ENCODE data around the gene TPT1.
"Not testable (repeated sequence)": the region's sequence is repeated elsewhere in the genome, so short reads cannot be mapped to it uniquely, and the experiment has no call there.

Gene TPT1

GRCh38 chr13:45302507-45302906 lies 38.5 kb downstream of the TPT1 start:
- no peak for DNase-seq (ENCODE audit: low read depth)

GRCh38 chr13:45301263-45301662 lies 39.7 kb downstream of the TPT1 start:
- DNase-seq (ENCODE audit: low read depth), result no peak

- DNase-seq (ENCODE audit: low read depth), result no peak
These were observed 40.6 kb downstream of the TPT1 start for GRCh38 chr13:45300190-45300985.

GRCh38 chr13:45299194-45299593 lies 41.8 kb downstream of the TPT1 start:
- DNase-seq (ENCODE audit: low read depth), result no peak

- not testable (repeated sequence) for DNase-seq (ENCODE audit: low read depth)
These were observed 42.4 kb downstream of the TPT1 start for GRCh38 chr13:45298550-45298949.

- DNase-seq (ENCODE audit: low read depth), result no peak
These were observed 42.8 kb downstream of the TPT1 start for GRCh38 chr13:45298206-45298505.

GRCh38 chr13:45297456-45298205 lies 43.4 kb downstream of the TPT1 start:
- no peak for DNase-seq (ENCODE audit: low read depth)

- no peak for DNase-seq (ENCODE audit: low read depth)
These were observed 44.7 kb downstream of the TPT1 start for GRCh38 chr13:45296259-45296658.

- DNase-seq (ENCODE audit: low read depth), result no peak
These were observed 45.4 kb downstream of the TPT1 start for GRCh38 chr13:45295536-45295935.

GRCh38 chr13:45292176-45292575 lies 48.8 kb downstream of the TPT1 start:
- DNase-seq (ENCODE audit: low read depth), result no peak

GRCh38 chr13:45289936-45290563 lies 50.9 kb downstream of the TPT1 start:
- no peak for DNase-seq (ENCODE audit: low read depth)
